NCI-H128 (cell line): ENCODE results near the gene NT5C3A.

ENCODE experiments used
- DNase-seq: peaks from one replicate; lab custom pipeline; 2025; ENCODE audit not compliant: unreplicated experiment; lab: John Stamatoyannopoulos, UW

The NT5C3A gene

GRCh38 chr7:33076737-33077136, 14.2 kb upstream of the NT5C3A start:
- no peak for DNase-seq

GRCh38 chr7:33075818-33076518, 13.4 kb upstream of the NT5C3A start:
- DNase-seq = no peak

- DNase-seq = no peak
These were observed 10.7 kb upstream of the NT5C3A start for GRCh38 chr7:33073243-33073642.

GRCh38 chr7:33072471-33072870, 9.9 kb upstream of the NT5C3A start:
- no peak for DNase-seq

- DNase-seq = no peak
These were observed 8.3 kb upstream of the NT5C3A start for GRCh38 chr7:33070831-33071230.

GRCh38 chr7:33070277-33070676, 7.7 kb upstream of the NT5C3A start:
- DNase-seq = no peak

- DNase-seq = no peak
These were observed 5.3 kb upstream of the NT5C3A start for GRCh38 chr7:33067921-33068320.

GRCh38 chr7:33066771-33067170, 4.2 kb upstream of the NT5C3A start:
- no peak for DNase-seq

- no peak for DNase-seq
These were observed 3.4 kb upstream of the NT5C3A start for GRCh38 chr7:33065981-33066380.

- peak; percentile 90 for DNase-seq
These were observed 337 bp upstream of the NT5C3A start for GRCh38 chr7:33062782-33063443.

- DNase-seq = no peak
These were observed 1.2 kb downstream of the NT5C3A start for GRCh38 chr7:33061282-33061937.

GRCh38 chr7:33059635-33060034, 2.9 kb downstream of the NT5C3A start:
- DNase-seq = no peak

- DNase-seq = no peak
These were observed 7.4 kb downstream of the NT5C3A start for GRCh38 chr7:33055158-33055557.

- no peak for DNase-seq
These were observed 8.2 kb downstream of the NT5C3A start for GRCh38 chr7:33054261-33054964.

GRCh38 chr7:33053721-33054120, 8.9 kb downstream of the NT5C3A start:
- no peak for DNase-seq

GRCh38 chr7:33050535-33051318, 11.8 kb downstream of the NT5C3A start:
- DNase-seq = peak; percentile 22

GRCh38 chr7:33048704-33049103, 13.9 kb downstream of the NT5C3A start:
- DNase-seq = no peak

- no peak for DNase-seq
These were observed 14.3 kb downstream of the NT5C3A start for GRCh38 chr7:33048257-33048656.

- DNase-seq = no peak
These were observed 17.6 kb downstream of the NT5C3A start for GRCh38 chr7:33044986-33045385.

GRCh38 chr7:33044401-33044718, 18.2 kb downstream of the NT5C3A start:
- DNase-seq = no peak
